ENCODE results near the gene RELL2.

Gene RELL2

DNA sequence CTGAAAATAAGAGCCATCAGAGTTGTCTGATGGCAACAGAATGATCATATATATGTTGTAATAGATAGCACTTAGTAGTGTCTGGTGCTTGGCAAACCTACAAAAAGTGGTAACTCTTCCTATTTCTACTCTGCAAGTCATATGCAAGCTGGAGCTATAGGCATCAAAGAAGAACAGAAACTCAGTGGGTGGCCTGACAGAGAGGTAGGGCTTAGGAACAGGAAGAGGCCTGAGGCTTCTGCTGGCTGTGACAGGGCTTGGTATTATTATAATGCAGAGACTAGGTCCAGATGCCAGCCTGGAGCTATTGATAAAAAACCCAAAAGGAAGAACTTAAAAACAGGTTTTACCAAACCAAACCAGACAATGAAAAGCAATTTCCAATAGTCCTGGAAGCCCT lies 13.6 kb upstream of the RELL2 start:
- no peak for DNase-seq

DNA sequence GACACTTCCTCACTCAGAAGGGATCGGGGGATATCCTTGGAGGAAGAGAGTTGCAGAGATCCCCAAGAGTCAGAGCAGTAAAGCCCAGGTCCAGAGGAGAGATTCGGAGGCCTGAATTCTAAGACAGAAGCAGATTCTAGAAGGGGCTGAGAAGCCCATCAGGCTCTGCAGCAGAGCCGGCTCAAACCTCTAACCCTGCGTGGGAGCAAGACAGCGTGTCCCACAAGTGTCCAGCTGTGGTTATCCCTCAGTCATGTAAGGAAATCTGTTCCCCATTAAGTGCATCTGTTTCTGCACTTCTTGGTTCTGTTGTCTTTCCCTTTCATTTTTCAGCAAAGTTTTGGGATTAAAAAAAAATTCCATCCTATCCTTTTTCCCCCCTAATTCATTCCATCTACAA lies 13.2 kb upstream of the RELL2 start:
- no peak for DNase-seq

DNA sequence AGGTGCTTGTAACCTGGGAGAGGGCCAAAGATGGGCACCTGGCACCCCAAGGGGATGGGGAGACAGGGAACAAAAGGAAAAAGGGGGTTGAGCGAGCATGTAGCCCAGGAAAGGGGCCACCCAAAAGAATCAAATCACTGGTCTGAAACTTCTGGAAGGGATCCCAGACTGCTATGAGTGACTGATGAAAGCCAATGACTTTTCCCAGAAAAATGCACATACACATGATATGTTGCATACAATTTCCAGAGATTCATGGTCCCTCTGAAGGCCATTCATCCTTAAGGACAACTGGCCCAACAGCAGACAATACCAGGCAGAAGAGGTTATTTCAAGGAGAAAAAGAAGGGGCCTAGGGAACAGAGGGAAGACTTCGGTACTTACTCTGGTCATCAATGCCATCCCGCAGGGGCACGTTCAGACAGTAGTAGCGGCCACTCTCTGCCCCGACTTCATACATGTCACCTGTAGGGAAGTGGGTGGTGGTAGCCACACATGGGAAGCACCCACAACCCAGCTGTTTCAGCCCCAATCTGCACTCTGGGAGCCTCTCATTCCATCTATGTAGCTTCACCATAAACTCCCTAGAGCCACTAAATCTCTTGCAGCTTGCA lies 8.5 kb upstream of the RELL2 start:
- no peak for DNase-seq

DNA sequence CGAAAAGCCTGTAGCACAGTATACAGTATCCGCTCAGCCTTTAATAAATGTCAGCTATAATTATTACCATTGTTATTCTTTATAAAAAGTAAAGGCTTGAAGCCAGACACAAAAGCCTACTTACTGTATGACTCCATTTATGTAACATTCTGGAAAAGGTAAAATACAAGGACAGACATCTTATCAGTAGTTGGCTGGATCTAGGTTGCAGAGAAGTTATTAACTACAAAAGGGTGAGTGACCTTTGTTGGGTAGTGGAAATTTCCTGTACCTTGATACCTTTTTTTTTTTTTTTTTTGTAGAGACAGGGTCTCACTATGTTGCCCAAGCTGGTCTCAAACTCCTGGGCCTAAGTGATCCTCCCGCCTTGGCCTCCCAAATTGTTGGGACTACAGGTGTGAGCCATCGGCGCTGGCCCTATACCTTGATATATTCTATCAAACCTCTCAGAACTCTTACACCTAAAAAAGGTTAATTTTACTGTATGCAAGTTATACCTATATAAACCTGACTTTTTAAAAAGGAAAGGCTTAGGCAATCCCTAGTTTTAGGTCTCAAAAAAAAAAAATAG lies 6.1 kb upstream of the RELL2 start:
- DNase-seq = no peak

DNA sequence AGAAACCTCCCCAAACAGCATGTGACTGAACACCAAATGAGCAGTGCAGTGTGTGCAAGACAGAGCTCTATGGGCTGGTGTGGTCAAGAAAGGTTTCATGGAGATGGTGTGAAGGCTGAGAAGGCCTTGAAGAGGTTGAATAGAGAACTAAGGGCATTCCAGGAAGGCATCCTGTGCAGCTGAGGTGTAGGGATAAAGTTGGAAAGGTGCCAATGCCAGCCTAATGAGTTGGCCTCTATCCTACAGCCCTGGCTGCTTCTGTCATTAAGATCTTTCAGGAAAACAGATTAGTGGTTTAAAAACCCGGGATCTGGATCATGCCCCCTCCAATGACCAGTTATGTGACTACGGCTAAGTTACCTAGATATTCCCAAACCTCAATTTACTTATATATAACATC lies 4.1 kb upstream of the RELL2 start:
- DNase-seq = no peak

DNA sequence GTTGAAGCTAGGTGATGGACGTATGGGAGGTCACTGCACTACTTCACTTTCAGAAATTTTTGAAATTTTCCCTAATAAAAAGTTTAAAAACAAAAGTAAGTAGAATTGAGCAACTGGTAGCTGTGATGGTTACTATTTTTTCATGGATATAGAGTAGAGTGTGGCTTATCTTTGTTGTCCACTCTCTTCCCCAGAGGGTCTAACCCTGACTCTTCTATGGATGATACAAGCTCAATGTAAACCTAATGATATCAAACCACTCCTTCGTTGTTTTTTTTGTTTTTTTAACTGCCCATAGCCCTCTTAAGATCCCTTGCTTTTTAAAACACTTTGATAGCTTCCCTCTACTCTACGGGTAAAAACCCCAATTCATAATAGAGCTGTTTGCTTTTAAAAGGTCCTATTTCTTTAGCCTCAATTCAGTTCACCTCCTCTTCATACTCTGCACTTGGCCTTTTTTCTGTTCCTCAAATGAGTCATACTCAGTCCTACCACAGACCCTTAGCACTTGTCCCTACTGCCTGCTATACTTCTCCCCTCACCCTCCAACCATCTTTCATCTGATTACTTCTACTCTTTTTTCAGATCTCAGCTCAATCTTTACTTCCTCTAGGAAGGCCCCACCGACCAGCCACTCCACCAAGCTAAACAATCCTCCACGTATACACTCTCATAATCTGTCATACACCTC lies 2.8 kb upstream of the RELL2 start:
- DNase-seq = no peak

DNA sequence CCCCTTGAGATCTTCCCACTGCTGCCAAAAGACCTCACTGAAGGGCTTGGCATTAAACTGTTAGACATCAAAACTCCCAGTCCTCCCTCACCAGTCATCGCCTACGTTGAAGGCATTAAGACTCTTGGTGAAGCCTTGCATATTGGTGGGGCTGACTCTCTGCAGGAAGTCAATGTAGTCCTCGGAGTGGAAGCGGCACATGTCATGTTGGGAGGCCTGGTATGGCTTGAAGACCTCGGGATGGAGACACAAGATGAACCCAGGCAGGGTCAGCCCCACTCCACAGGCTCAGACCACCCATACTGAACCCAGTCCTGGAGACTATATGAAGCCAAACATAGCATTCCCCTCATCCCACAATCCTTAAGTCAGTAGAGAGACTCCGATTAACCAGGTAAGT lies 2.1 kb upstream of the RELL2 start:
- no peak for DNase-seq

DNA sequence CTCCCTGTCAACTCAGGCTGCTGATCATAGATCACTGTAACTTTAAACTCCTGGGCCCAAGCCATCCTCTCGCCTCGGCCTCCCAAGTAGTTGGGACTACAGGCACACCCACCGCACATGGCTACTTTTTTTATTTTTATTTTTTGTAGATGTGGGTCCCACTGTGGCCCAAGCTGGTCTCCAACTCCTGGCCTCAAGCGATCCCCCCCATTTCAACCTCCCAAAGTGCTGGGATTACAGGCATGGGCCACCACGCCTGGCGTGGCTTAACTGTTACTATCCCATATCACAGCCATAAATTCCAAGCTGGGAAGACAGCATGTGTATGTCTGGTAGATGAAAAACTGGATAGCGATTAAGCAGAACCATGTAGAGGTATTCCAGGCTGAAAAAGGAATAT lies 1.2 kb upstream of the RELL2 start:
- DNase-seq = no peak

DNA sequence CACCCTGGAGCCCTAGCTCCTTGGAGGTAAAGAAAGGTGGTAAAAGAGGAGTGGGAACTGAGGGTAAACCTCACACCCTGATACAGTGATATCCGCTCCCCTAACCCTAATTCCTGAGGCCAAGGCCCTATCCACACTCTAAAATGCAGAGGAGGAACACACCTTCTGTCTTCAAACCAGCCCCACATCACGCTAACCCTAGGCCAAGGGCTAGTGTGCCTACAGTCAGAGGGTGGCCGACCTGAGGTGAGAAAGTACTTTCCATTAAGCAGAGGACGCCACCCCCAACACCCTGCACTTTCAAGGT lies 738 bp upstream of the RELL2 start:
- DNase-seq = no peak

DNA sequence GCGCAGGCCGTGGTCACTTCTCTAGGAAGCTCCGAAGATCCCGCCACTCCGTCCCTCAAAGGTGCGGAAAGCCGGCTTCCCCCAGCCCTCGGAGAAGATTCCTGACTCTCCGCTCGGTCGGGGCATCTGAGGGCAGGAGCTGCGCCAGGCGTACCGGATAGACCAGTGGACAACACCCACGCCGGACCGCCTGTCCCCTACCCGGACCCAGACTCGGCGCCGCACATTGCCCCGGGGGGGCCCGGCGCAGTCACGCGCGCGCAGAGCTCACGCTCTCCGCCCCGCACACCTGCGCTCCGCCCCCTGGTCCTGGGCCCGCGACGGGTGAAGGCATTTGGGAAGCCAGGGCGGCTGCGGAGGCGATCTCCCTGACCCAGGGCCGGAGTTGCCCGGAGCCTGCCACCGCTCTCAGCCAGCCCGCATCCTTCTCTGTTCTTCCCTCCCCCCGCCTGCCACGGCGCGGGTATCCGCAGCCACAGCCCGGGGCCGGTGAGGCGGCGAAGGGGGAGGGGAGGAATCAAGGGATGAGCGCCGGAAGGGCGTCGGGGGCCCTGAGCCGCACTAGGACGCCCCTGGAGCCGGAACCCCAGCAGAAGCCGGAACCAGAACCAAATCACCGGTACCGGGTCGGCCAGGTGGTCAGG lies 448 bp downstream of the RELL2 start:
- DNase-seq = peak; percentile 13

DNA sequence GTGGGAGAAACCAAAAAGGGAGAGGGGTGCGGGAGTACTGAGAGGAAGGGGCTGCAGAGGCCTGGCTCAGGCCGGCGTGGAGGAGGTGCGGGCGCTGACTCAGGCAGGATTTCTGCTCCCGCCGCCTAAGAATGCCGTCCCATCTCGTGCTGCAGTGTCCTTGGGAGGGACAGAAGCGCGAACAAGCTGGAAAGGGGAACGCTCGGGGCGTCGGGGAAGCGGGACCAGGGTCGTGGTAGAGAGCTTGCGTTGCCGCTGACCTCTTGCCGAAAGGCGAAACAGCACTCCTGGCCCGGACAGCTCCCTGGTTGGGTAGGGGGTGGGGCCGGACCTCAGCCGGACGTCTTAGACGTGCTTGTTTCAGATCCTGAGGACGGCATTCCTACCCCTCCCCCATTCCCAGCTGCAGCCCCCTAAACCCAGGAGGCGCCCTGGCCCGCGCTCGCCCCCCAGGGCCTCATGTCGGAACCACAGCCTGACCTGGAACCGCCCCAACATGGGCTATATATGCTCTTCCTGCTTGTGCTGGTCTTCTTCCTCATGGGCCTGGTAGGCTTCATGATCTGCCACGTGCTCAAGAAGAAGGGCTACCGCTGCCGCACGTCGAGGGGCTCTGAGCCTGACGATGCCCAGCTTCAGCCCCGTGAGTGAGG lies 1.1 kb downstream of the RELL2 start:
- no peak for DNase-seq

DNA sequence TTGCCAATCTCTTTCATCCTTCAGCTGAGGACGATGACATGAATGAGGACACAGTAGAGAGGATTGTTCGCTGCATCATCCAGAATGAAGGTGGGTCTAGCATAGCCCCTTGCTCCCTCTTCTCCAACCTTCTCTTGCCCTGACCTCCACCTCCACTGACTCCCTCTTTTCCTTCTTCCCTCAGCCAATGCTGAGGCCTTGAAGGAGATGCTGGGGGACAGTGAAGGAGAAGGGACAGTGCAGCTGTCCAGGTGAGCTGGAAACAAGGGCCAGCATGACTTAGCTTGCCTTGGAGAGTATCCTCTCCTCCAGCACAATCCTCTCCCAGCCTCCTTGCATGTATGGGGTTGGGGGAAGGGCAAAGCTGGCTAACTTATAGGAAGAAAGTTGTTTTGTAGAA lies 2.0 kb downstream of the RELL2 start:
- no peak for DNase-seq

DNA sequence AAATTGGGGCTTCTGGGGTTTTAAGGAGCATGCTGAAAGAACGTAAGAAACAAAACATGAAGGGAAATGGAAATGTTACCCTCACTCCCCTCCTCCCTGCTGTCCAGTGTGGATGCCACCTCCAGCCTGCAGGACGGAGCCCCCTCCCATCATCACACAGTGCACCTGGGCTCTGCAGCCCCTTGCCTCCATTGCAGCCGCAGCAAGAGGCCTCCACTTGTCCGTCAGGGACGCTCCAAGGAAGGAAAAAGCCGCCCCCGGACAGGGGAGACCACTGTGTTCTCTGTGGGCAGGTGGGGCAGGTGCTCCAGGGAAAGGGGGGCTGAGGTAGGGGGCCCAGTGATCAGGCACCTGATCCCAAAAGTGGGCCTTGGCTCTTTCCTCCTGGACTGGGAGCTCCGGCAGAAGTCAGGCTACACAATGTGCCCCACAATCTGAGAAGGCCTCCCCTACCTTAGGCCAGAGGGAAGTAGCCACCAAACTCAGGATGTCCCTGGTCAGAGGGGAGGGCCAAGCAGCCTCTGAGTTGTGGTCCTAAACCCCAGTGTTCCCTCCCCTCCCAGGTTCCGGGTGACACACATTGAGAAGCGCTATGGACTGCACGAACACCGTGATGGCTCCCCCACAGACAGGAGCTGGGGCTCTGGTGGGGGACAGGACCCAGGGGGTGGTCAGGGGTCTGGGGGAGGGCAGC lies 2.7 kb downstream of the RELL2 start:
- no peak for DNase-seq

DNA sequence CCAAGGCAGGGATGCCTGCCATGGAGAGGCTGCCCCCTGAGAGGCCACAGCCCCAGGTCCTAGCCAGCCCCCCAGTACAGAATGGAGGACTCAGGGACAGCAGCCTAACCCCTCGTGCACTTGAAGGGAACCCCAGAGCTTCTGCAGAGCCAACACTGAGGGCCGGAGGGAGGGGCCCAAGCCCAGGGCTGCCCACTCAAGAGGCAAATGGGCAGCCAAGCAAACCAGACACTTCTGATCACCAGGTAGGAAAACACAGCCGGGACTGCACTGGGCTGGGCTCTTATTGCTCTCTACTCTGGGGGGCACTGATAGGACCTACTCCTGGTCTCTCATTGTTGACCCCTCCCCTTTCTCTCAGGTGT lies 3.2 kb downstream of the RELL2 start:
- no peak for DNase-seq

DNA sequence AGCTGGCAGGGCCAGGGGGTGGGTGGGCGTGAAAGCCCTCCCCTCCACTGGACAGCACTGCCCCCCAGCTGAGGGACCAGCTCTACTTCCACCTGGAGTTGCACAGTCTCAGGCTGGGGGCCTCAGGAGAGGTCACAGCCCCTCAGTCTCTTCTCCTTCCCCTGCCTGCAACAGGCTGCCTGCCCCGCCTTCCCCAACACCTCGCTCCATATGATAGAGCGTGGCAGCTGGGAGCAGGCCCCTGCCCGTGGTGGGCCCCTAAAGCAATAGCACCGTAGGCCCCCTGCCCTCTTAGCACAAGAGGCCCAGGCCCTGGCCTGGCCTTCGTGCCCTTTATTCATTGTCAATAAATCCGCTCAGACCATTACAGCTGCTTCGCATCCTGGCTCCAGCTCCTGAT lies 3.9 kb downstream of the RELL2 start:
- DNase-seq = no peak

DNA sequence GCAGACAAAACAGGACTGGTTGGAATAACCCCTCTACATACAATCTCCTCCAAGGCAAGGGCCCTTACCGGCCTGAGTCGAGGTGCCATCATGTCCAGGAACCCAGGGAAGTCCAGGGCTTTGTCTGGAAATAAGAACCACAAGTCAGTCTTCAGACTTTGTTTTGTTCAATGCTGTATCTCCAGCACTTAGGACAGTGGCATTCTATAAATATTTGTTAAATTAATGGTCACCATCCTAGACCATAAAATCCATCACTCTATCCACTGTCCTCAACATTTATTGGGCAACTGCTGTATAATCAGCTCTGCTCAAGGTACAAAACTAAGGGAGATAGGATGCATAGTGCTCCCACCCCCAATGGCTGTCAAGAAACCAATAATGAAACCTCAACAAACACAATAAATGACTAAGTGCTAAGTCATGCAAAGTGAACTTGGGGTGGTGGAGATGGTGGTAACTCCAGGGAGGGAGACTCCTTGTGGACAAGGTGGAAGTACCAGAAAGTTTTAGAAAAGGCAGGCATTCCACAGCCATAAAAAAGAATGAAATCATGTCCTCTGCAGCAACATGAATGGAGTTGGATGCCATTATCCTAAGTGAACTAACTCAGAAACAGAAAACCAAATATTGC lies 5.0 kb downstream of the RELL2 start:
- no peak for DNase-seq

DNA sequence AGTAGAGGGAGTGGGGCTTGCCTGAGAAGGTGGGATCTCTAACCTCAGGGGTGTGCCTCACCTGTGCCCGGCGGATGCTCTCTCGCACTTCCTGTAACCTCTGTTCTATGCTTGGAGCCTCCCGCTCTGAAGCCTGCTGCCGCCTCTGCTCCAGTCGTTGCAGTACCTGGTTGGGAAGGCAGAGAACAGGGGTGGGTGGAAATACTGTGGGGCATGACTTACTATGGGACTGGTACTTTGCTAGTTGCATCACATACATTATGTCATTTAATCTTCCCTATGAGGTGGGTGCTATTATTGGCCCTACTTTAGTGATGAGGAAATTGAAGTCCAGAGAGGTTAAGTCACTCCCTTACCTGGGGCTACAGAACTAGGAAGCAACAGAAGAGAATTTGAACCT lies 9.2 kb downstream of the RELL2 start:
- DNase-seq = no peak

DNA sequence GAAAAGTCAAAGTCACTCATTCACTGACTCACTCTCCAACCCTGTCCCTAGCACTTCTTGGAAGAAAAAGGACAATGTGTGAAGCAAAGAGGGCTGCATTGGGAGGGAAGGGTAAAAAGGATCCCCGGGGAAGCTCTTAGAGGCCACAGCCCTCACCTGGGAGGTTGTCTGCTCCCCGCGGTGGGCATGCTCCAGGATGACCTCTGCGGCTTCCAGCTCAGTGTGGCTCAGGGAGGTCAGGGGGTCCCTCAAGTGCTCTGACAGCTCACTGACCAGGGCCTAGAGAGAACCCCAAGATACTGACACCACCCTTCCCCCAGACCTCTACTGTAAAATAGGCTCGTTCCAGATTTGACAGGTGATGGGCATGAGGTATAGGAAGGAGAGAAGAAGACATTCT lies 10.4 kb downstream of the RELL2 start:
- no peak for DNase-seq

DNA sequence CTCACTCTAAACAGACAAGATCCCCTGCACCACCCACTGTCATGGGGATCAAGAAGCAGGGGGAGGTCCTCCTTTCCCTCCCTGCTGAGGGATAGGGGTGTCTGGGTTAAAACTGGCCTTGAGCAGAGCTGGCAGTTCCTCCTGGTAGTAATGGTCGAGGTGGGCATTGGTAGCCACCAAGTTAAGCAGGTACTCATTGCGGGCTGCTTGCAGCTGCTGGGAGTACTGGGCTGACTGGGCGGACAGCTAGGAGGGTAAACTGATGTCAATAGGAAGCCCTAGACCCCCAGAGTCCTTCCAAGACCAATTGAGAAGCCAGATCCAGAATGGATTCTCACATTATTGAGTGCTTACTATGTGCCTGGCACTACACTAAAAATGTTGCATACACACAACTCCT lies 11.1 kb downstream of the RELL2 start:
- DNase-seq = no peak

DNA sequence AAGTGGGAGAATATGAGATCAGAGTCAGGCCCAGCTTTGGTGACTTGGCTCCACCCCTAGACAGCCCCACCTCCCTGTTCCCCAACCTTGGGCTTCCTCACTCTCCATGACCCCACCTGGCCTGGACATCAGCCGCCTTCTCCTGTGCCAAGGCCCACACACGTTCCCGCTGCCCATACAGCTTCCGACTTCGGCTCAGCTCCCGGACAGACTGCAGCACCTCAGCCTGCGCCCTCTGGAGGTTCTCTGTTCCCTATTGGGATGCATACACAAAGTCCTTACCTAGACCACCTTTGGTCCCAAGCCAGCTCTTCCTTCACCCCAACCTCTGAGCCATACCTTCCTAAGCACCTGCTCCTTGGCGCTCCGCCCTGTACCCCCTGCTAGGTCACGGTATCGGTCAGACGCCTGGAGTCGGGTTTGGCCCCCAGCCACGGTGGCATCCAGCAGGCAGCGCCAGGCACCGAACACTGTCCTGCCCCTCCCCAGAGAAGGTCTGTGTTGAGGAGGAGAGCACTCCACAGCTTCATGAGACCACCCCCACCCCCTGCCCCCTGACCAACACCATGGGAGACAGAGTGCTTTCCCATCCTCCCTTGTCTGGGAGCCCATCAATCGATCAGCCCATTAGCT lies 12.4 kb downstream of the RELL2 start:
- no peak for DNase-seq

DNA sequence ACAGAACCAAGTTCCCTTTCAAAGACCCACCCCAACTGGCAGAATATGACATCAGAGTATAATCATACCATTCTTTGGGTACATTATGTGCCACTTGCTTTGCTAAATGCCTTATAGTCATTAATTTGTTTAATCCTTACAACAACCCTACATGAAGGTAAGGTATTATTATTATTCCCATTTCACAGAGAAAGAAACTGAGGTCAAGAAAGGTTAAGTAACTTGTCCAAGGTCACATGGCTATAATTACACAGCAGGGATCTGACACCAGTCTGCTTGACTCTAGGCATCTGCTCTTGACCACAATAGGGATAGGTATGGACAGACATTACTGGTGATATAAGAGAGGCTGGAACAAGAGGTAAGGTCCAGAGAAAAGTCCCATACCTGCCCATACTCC lies 13.2 kb downstream of the RELL2 start:
- DNase-seq = no peak

Measured in NCI-H2171 treated with DMSO at 0.1 percent for 48 hours (cell line).